IMR-90 (cell line): ENCODE measurements around the gene TULP4. TPM values are rescaled to one million over a fixed set of nuclear protein-coding genes. Genes with fewer than 3 reads are reported as not detected.

Experiments used
- ATAC-seq: fragments of 200-7000 bp; cut with Tn5 transposase; 2 replicates; pipeline ENCODE4 v1.9.1; 2020; ENCODE audit warnings: low read depth, mild to moderate bottlenecking, moderate library complexity
- BruUV-seq: library from RNA; stranded (reverse); fragments of 400-500 nt; replicated peaks from 2 replicates; lab custom pipeline; 2021; lab: Mats Ljungman, UMichigan
- CTCF ChIA-PET: fragments of 300-600 bp; formaldehyde crosslinking; extraction: SDS; loops from one replicate; lab custom pipeline; 2021; ENCODE audit warnings: antibody characterized with exemption; lab: Yijun Ruan, JAX
- POLR2A ChIA-PET: fragments of 300-600 bp; sonication (Branson Sonifier 250); formaldehyde crosslinking; loops from one replicate; lab custom pipeline; 2022; ENCODE audit warnings: antibody characterized with exemption; ENCODE audit not compliant: unreplicated experiment; lab: Charles Lee
- DNase-seq: peaks from one replicate; pipeline ENCODE4 v3.0.0; 2013
- H2AFZ ChIP-seq: replicated peaks from 2 replicates; pipeline ENCODE3; 2013; ENCODE audit warnings: low read length, mild to moderate bottlenecking; ENCODE audit not compliant: poor library complexity
- H2AK5ac ChIP-seq: 2 replicates; pipeline ENCODE4 v1.6.1; 2013; ENCODE audit warnings: low read depth, low read length, inconsistent platforms
- H2AK9ac ChIP-seq: replicated peaks from 2 replicates; pipeline ENCODE3; 2013; ENCODE audit warnings: mild to moderate bottlenecking, low read depth, low read length, moderate library complexity; ENCODE audit not compliant: poor library complexity
- H2BK120ac ChIP-seq: 2 replicates; pipeline ENCODE4 v1.6.1; 2013; ENCODE audit warnings: low read depth, low read length, inconsistent platforms
- H2BK15ac ChIP-seq: 3 replicates; pipeline ENCODE4 v1.6.1; 2013; ENCODE audit warnings: low read depth, low read length, inconsistent platforms
- H2BK20ac ChIP-seq: 2 replicates; pipeline ENCODE4 v1.6.1; 2013; ENCODE audit warnings: low read depth, mild to moderate bottlenecking, inconsistent platforms, low read length, moderate library complexity
- H2BK5ac ChIP-seq: 2 replicates; pipeline ENCODE4 v1.6.1; 2013; ENCODE audit warnings: mild to moderate bottlenecking, low read depth, low read length, inconsistent platforms; ENCODE audit not compliant: poor library complexity, severe bottlenecking
- H3K14ac ChIP-seq: replicated peaks from 2 replicates; pipeline ENCODE4 v1.6.1; 2013; ENCODE audit warnings: low read depth, low read length, inconsistent platforms
- H3K18ac ChIP-seq: 2 replicates; pipeline ENCODE4 v1.6.1; 2013; ENCODE audit warnings: low read depth, low read length, control low read depth
- H3K23ac ChIP-seq: 2 replicates; pipeline ENCODE4 v1.6.1; 2013; ENCODE audit warnings: low read depth, low read length, inconsistent platforms
- H3K27ac ChIP-seq: 2 replicates; pipeline ENCODE4 v1.5.1; 2013; ENCODE audit warnings: mild to moderate bottlenecking, control low read depth, low read length; ENCODE audit not compliant: insufficient read depth
- H3K27me3 ChIP-seq: 2 replicates; pipeline ENCODE4 v1.6.1; 2013; ENCODE audit warnings: low read length; ENCODE audit not compliant: control insufficient read depth, insufficient read depth
- H3K36me3 ChIP-seq: 2 replicates; pipeline ENCODE4 v1.6.1; 2013; ENCODE audit warnings: low read length, mixed read lengths; ENCODE audit not compliant: control insufficient read depth, insufficient read depth
- H3K4ac ChIP-seq: 2 replicates; pipeline ENCODE4 v1.6.1; 2013; ENCODE audit warnings: low read depth, low read length, inconsistent platforms
- H3K4me1 ChIP-seq: 2 replicates; pipeline ENCODE4 v1.6.1; 2013; ENCODE audit warnings: low read length, mixed read lengths; ENCODE audit not compliant: control insufficient read depth, insufficient read depth
- H3K4me2 ChIP-seq: 2 replicates; pipeline ENCODE4 v1.6.1; 2013; ENCODE audit warnings: low read depth, mild to moderate bottlenecking, control low read depth, low read length, moderate library complexity
- H3K4me3 ChIP-seq: 2 replicates; pipeline ENCODE4 v1.5.1; 2013; ENCODE audit warnings: low read depth, mild to moderate bottlenecking, control low read depth, low read length, moderate library complexity; ENCODE audit not compliant: insufficient read depth
- H3K56ac ChIP-seq: 2 replicates; pipeline ENCODE4 v1.6.1; 2013; ENCODE audit warnings: low read length, inconsistent platforms; ENCODE audit not compliant: insufficient read depth; ENCODE audit errors: extremely low read depth
- H3K79me1 ChIP-seq, 2 experiments: 2 replicates each; pipeline ENCODE4 v1.6.1; 2013; ENCODE audit warnings: low read length in 2 of 2, inconsistent platforms in 1 of 2, low read depth in 1 of 2
- H3K9ac ChIP-seq: 2 replicates; pipeline ENCODE4 v1.6.1; 2013; ENCODE audit warnings: low read depth, low read length, control low read depth
- H3K9me1 ChIP-seq: 2 replicates; pipeline ENCODE4 v1.6.1; 2013; ENCODE audit warnings: low read length, inconsistent platforms; ENCODE audit not compliant: insufficient read depth
- H3K9me3 ChIP-seq: 2 replicates; pipeline ENCODE4 v1.6.1; 2013; ENCODE audit warnings: low read length; ENCODE audit not compliant: control insufficient read depth, insufficient read depth
- H4K20me1 ChIP-seq: 2 replicates; pipeline ENCODE4 v1.6.1; 2013; ENCODE audit warnings: low read length, inconsistent platforms; ENCODE audit not compliant: insufficient read depth
- H4K5ac ChIP-seq: 2 replicates; pipeline ENCODE4 v1.6.1; 2013; ENCODE audit warnings: mild to moderate bottlenecking, low read depth, low read length, control low read depth
- H4K8ac ChIP-seq, 2 experiments: 2 replicates each; pipeline ENCODE4 v1.6.1; 2013; ENCODE audit warnings: low read depth in 2 of 2, low read length in 2 of 2, control low read depth in 1 of 2, inconsistent platforms in 1 of 2
- H4K91ac ChIP-seq: 2 replicates; pipeline ENCODE4 v1.6.1; 2013; ENCODE audit warnings: low read depth, low read length, inconsistent platforms; ENCODE audit not compliant: insufficient read depth
- CHD1 ChIP-seq: IDR thresholded peaks from 2 replicates; pipeline ENCODE4 v1.6.1; 2012; ENCODE audit warnings: low read depth, low read length, improper control_type of control experiment
- CTCF ChIP-seq: conservative IDR thresholded peaks from 2 replicates; pipeline ENCODE4 v1.5.1; 2012; ENCODE audit warnings: mild to moderate bottlenecking, low read depth, low read length, improper control_type of control experiment
- ELK1 ChIP-seq: fragments of 150-350 bp; IDR thresholded peaks from 2 replicates; pipeline ENCODE4 v1.6.1; 2016; ENCODE audit warnings: low read depth, mild to moderate bottlenecking, low read length, moderate library complexity, borderline replicate concordance
- MXI1 ChIP-seq: IDR thresholded peaks from 2 replicates; pipeline ENCODE4 v1.6.1; 2012; ENCODE audit warnings: low read depth, mild to moderate bottlenecking, low read length, moderate library complexity, borderline replicate concordance
- NFE2L2 ChIP-seq: fragments of 150-350 bp; IDR thresholded peaks from 2 replicates; pipeline ENCODE4 v1.6.1; 2016; ENCODE audit warnings: low read depth, mild to moderate bottlenecking, low read length
- POLR2A ChIP-seq: IDR thresholded peaks from 2 replicates; pipeline ENCODE4 v1.6.1; 2012; ENCODE audit warnings: mild to moderate bottlenecking, low read depth, low read length
- RCOR1 ChIP-seq: IDR thresholded peaks from 2 replicates; pipeline ENCODE4 v1.6.1; 2012; ENCODE audit warnings: mild to moderate bottlenecking, low read length, improper control_type of control experiment; ENCODE audit not compliant: insufficient replicate concordance
- RFX5 ChIP-seq: IDR thresholded peaks from 2 replicates; pipeline ENCODE4 v1.8.0; 2012; ENCODE audit warnings: low read depth, mild to moderate bottlenecking, low read length, moderate library complexity
- SMC3 ChIP-seq: fragments of 150-350 bp; IDR thresholded peaks from 2 replicates; pipeline ENCODE4 v1.6.1; 2016; ENCODE audit warnings: low read depth, mild to moderate bottlenecking, antibody characterized with exemption, low read length, moderate library complexity
- USF2 ChIP-seq: fragments of 150-350 bp; IDR thresholded peaks from 2 replicates; pipeline ENCODE4 v1.6.1; 2017; ENCODE audit warnings: mild to moderate bottlenecking, antibody characterized with exemption, low read length, low read depth
- WGBS, 2 experiments: methylation state at CpG; one replicate each; pipeline versions ENCODE4 v1.1.5 to v1.1.7; 2013; ENCODE audit warnings: missing lambda C conversion rate in 2 of 2; ENCODE audit not compliant: insufficient read length in 1 of 2; ENCODE audit errors: extremely low coverage in 2 of 2; 5-methylcytosine and 5-hydroxymethylcytosine counted together
- dilution Hi-C: fragments of 300-500 bp; cut with HindIII; formaldehyde crosslinking; loops from one replicate; pipeline ENCODE4 v1.14.3; 2018; ENCODE audit warnings: low sequenced_read_pairs; ENCODE audit not compliant: unreplicated experiment
- in situ Hi-C: fragments of 300-500 bp; cut with MboI; formaldehyde crosslinking; loops from 3 replicates; pipeline ENCODE4 v1.14.3; 2019; ENCODE audit warnings: low sequenced_read_pairs, inconsistent platforms, mixed read lengths
- intact Hi-C: fragments of 100-400 bp; cut with micrococcal nuclease; formaldehyde crosslinking; loops from 2 replicates; pipeline ENCODE4 v1.10.0; 2022
- polyA plus RNA-seq, 3 experiments: library from polyadenylated mRNA; depleted of rRNA; stranded (reverse); fragments of >200 nt; gene quantifications; 2 replicates each; pipeline ENCODE4 v1.2.3, GENCODE V29; 2012; ENCODE audit warnings: low replicate concordance in 1 of 3
- total RNA-seq: library from RNA; depleted of rRNA; stranded (reverse); fragments of >200 nt; gene quantifications from 2 replicates; pipeline ENCODE4 v1.2.3, GENCODE V29; 2012

The TULP4 gene
- total and polyA plus RNA-seq, 2 of the 4 experiments (the other 2 are of a cell fraction), result 8.1 to 30.6 TPM

GRCh38 chr6:158536891-158537798 is 224.9 kb downstream of the TULP4 start:
- H3K4me2 ChIP-seq, result peak overlapping the region; percentile 77
- no peaks in the 10 kb centered on the region for H3K79me1 ChIP-seq
- 0 out of 2 replicates have a peak, but pooled peaks cover 2% of the 10 kb centered on the region for H3K9me3 ChIP-seq
- BruUV-seq, result no TSS peak
- no peak overlapping the region for H3K4ac ChIP-seq
- ChIA-PET CTCF (no interaction called here), POLR2A (no interaction called here)
- in situ Hi-C loops (no loop called here), dilution Hi-C loops (no loop called here), intact Hi-C loops (no loop called here)
- H3K14ac ChIP-seq, result no peak overlapping the region
- H4K20me1 ChIP-seq, result no peaks in the 10 kb centered on the region
- no peak overlapping the region for H2BK15ac ChIP-seq
- H2AK9ac ChIP-seq, result no peak overlapping the region
- H3K56ac ChIP-seq, result no peak overlapping the region
- H3K9me1 ChIP-seq, result no peaks in the 10 kb centered on the region
- TF ChIP-seq ELK1 (no peak), CTCF (no peak), USF2 (no peak), RCOR1 (no peak), RFX5 (no peak), SMC3 (no peak), NFE2L2 (no peak), MXI1 (no peak), CHD1 (no peak), POLR2A (no peak)
- H4K8ac ChIP-seq, result no peak overlapping the region
- no peak overlapping the region for H3K23ac ChIP-seq
- no peak overlapping the region for H4K91ac ChIP-seq
- H2AFZ ChIP-seq, result peak overlapping the region; percentile 75
- no peak overlapping the region for H3K27ac ChIP-seq
- H4K5ac ChIP-seq, result no peak overlapping the region
- H2BK120ac ChIP-seq, result no peak overlapping the region
- DNase-seq, result no peak
- no peak overlapping the region for H2BK20ac ChIP-seq
- no peak overlapping the region for H2AK5ac ChIP-seq
- WGBS, 2 experiments, result 4% methylated on average over 27 of the region's 94 CpGs; no CpG with 5 or more reads in 1 of the 2 experiments
- ATAC-seq, result peak; percentile 60
- no peak overlapping the region for H2BK5ac ChIP-seq
- H3K9ac ChIP-seq, result no peak overlapping the region
- peaks cover 42% of the 10 kb centered on the region for H3K27me3 ChIP-seq
- H3K4me1 ChIP-seq, result peaks cover 2% of the 10 kb centered on the region; the same call in 1 of the 2 replicates
- no peaks in the 10 kb centered on the region for H3K36me3 ChIP-seq
- H3K18ac ChIP-seq, result no peak overlapping the region
- peak overlapping the region; percentile 57 for H3K4me3 ChIP-seq
